K562 (cell line): ENCODE measurements around the gene RSRP1. TPM values are rescaled to one million over a fixed set of nuclear protein-coding genes. Genes with fewer than 3 reads are reported as not detected.

Source experiments
- AFF1 ChIP-seq, 2 experiments: fragments of 450-650 bp; IDR thresholded peaks; 2 replicates each; pipeline ENCODE4 v1.6.1; 2018; ENCODE audit warnings: mild to moderate bottlenecking in 2 of 2, low read depth in 1 of 2; ENCODE audit not compliant: partially characterized antibody in 2 of 2
- ARID1B ChIP-seq: fragments of 450-650 bp; IDR thresholded peaks from 2 replicates; pipeline ENCODE4 v1.6.1; 2016; ENCODE audit warnings: antibody characterized with exemption, mild to moderate bottlenecking, inconsistent platforms
- CEBPZ ChIP-seq: fragments of 150-350 bp; IDR thresholded peaks from 2 replicates; pipeline ENCODE4 v1.6.1; 2014; ENCODE audit warnings: low read depth, mild to moderate bottlenecking, low read length, borderline replicate concordance
- COPS2 ChIP-seq: fragments of 450-650 bp; conservative IDR thresholded peaks from 2 replicates; pipeline ENCODE4 v1.6.1; 2016; ENCODE audit warnings: mild to moderate bottlenecking, moderate library complexity
- E2F6 ChIP-seq, 2 experiments: IDR thresholded peaks; 2 replicates each; pipeline ENCODE4 v1.6.1; 2011; ENCODE audit warnings: borderline replicate concordance in 1 of 2, control low read depth in 1 of 2, low read depth in 1 of 2, low read length in 1 of 2, mild to moderate bottlenecking in 1 of 2, mixed read lengths in 1 of 2, moderate library complexity in 1 of 2; ENCODE audit not compliant: insufficient read depth in 1 of 2, insufficient read length in 1 of 2, poor library complexity in 1 of 2, severe bottlenecking in 1 of 2; ENCODE audit errors: extremely low read depth in 1 of 2
- ERF ChIP-seq: fragments of 450-650 bp; formaldehyde crosslinking; IDR thresholded peaks from 2 replicates; pipeline ENCODE4 v1.4.0; 2020; ENCODE audit warnings: mild to moderate bottlenecking, mixed read lengths
- FOXP4 ChIP-seq: sonication (generic); formaldehyde crosslinking; IDR thresholded peaks from 2 replicates; pipeline ENCODE4 v1.8.0; 2022; ENCODE audit warnings: mild to moderate bottlenecking, missing genetic modification reagents, borderline replicate concordance
- MAZ ChIP-seq, 2 experiments: fragments of 450-650 bp in 1 of 2; sonication (generic) in 1 of 2; formaldehyde crosslinking; IDR thresholded peaks in 1 of 2; conservative IDR thresholded peaks in 1 of 2; 2 replicates each; pipeline versions ENCODE4 v1.4.0 to v1.5.0; 2020; ENCODE audit warnings: mild to moderate bottlenecking in 1 of 2, missing genetic modification reagents in 1 of 2
- RHOXF2B ChIP-seq: fragments of 250-450 bp; sonication (Bioruptor Pico); conservative IDR thresholded peaks from 2 replicates; pipeline ENCODE4 v1.5.1; 2021
- YBX1 ChIP-seq: fragments of 450-650 bp; IDR thresholded peaks from 2 replicates; pipeline ENCODE4 v1.7.1; 2016; ENCODE audit warnings: mild to moderate bottlenecking
- ZNF395 ChIP-seq: fragments of 200-800 bp; sonication (Bioruptor generic); IDR thresholded peaks from 2 replicates; pipeline ENCODE4 v1.6.1; 2017; ENCODE audit warnings: missing genetic modification characterization, missing compliant biosample characterization
- ZNF507 ChIP-seq: conservative IDR thresholded peaks from 2 replicates; pipeline ENCODE4 v1.6.1; 2017; ENCODE audit warnings: missing genetic modification characterization, missing compliant biosample characterization
- ZNF785 ChIP-seq: fragments of 250-450 bp; sonication (Bioruptor Pico); IDR thresholded peaks from 2 replicates; pipeline ENCODE4 v1.4.0; 2020; ENCODE audit warnings: mild to moderate bottlenecking
- polyA plus RNA-seq, 8 experiments: library from polyadenylated mRNA; depleted of rRNA in 4 of 8; stranded (reverse) in 5 of 8; unstranded in 3 of 8; fragments of >200 nt; fragmentation: Nextera tagmentation in 2 of 8; fragmentation: Illumina TruSeq in 1 of 8; extraction: Ambion mirVana in 2 of 8; extraction: Trizol in 1 of 8; gene quantifications; 2 replicates each; pipeline versions ENCODE4 v1.2.1 to v1.2.3, GENCODE V29; 2011 to 2014; ENCODE audit warnings: inconsistent platforms in 1 of 8, missing spikeins in 1 of 8
- total RNA-seq, 7 experiments: library from RNA; depleted of rRNA in 6 of 7; stranded (reverse); fragments of >200 nt in 6 of 7; fragmentation: Illumina TruSeq in 2 of 7; extraction: Trizol in 2 of 7; gene quantifications; 2 replicates each; pipeline versions ENCODE4 v1.2.1 to v1.2.3, GENCODE V29; 2011 to 2021; ENCODE audit warnings: low replicate concordance in 1 of 7

Gene RSRP1
- total and polyA plus RNA-seq, 9 of the 15 experiments (the other 6 are each of a cell fraction or from before 2014, with no cell fraction given), result 27.2 to 283 (median 146) TPM

- no peak for TF ChIP-seq CEBPZ
- peak in 1 of 2 experiments; percentile 57 for TF ChIP-seq E2F6 (IDR thresholded peaks at IDR 0.05; ENCODE audit: borderline replicate concordance in 1 of 2, extremely low read depth in 1 of 2, insufficient read depth in 1 of 2, insufficient read length in 1 of 2, low read depth in 1 of 2, low read length in 1 of 2, poor library complexity in 1 of 2, severe bottlenecking in 1 of 2)
- TF ChIP-seq ZNF507 (tag), result no peak
- peak; percentile 60 to 83 for TF ChIP-seq MAZ (CRISPR knock-in tag; conservative IDR thresholded peaks at IDR 0.05 in 1 of 2, IDR thresholded peaks at IDR 0.05 in 1 of 2)
- TF ChIP-seq RHOXF2B, result peak; percentile 68
- TF ChIP-seq AFF1 (IDR thresholded peaks at IDR 0.05; ENCODE audit: low read depth in 1 of 2, partially characterized antibody in 2 of 2), result no peak
- no peak for TF ChIP-seq COPS2
- no peak for TF ChIP-seq FOXP4 (CRISPR knock-in tag)
- TF ChIP-seq ARID1B, result peak; percentile 44; the same call in 1 of the 2 replicates
- TF ChIP-seq YBX1, result no peak
- TF ChIP-seq ZNF395 (CRISPR knock-in tag), result no peak; the same call in 1 of the 2 replicates
- peak; percentile 31; the same call in 1 of the 2 replicates for TF ChIP-seq ERF (CRISPR knock-in tag)
- no peak for TF ChIP-seq ZNF785 (CRISPR knock-in tag)
Measured at GRCh38 chr1:25239681-25240541, 7.3 kb downstream of the RSRP1 start (continued).
